Duodenal mucosa (tissue), 2 donors: ENCODE measurements around the gene UBE2Q2.
A peak's percentile ranks its signal among the peaks of the same experiment; 100 is the strongest.

Experiments
- H3K27ac ChIP-seq: one replicate; pipeline ENCODE4 v1.7.0; 2013; ENCODE audit warnings: low read depth, low read length
- H3K27me3 ChIP-seq, 2 donors: one replicate each; pipeline ENCODE4 v1.7.0; 2013; ENCODE audit warnings: low read length in 2 of 2, control low read depth in 1 of 2; ENCODE audit not compliant: insufficient read depth in 2 of 2, control insufficient read depth in 1 of 2
- H3K36me3 ChIP-seq, 2 donors: one replicate each; pipeline ENCODE4 v1.7.0; 2013; ENCODE audit warnings: low read length in 2 of 2, control low read depth in 1 of 2; ENCODE audit not compliant: insufficient read depth in 2 of 2, control insufficient read depth in 1 of 2
- H3K4me1 ChIP-seq, 2 donors: one replicate each; pipeline ENCODE4 v1.7.0; 2013; ENCODE audit warnings: low read length in 2 of 2, control low read depth in 1 of 2; ENCODE audit not compliant: insufficient read depth in 2 of 2, control insufficient read depth in 1 of 2
- H3K4me3 ChIP-seq, 2 donors: one replicate each; pipeline ENCODE4 v1.7.0; 2013; ENCODE audit warnings: low read length in 2 of 2, low read depth in 1 of 2
- H3K9ac ChIP-seq, 2 donors: one replicate each; pipeline ENCODE4 v1.7.0; 2013; ENCODE audit warnings: low read length in 2 of 2, low read depth in 1 of 2
- H3K9me3 ChIP-seq, 2 donors: one replicate each; pipeline ENCODE4 v1.7.0; 2013; ENCODE audit warnings: low read length in 2 of 2, control low read depth in 1 of 2; ENCODE audit not compliant: control insufficient read depth in 1 of 2

Gene UBE2Q2

DNA sequence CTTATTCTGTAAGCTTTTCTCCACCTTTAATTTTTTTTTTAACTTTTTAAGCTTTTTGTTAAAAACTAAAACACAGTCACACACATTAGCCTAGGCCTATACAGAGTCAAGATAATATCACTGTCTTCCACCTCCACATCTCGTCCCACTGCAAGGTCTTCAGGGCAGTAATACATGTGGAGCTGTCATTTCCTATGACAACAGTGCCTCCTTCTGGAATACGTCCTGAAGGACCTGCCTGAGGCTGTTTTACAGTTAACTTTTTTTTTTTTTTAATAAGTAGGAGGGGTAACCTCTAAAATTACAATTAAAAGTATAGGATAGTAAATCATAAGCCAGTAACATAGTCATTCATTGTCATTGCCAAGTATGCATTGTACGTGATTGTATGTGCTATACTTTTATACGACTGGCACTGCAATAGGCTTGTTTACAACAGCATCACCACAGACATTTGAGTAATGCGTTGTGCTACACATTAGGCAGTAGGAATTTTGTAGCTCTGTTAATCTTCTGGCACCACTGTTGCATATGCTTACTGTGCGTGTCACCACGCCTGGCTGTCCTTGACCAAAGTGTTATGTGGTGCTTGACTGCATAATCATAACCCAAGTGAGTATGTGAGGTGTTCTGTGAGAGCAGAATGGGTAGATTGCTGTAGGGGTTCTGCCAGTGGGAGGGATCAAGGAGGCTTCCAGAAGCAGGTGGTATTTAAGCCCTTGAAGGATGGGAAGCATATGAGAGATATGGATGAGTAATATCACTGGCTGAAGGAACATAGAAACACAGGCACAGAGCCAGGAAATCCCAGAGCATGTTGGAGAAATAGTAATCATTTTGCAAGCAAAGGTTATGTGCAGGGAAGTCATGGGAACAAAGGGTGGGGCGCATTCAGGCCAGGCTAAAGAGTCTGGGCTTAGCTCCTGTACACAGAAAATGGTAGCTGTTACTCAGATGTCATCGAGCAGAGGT is 78.8 kb downstream of the UBE2Q2 start:
- Histone ChIP-seq H3K27ac (no peak overlapping the region), H3K9ac (no peak overlapping the region), H3K36me3 (peaks cover 11 to 42% of the 10 kb centered on the region in 2 donors), H3K27me3 (no peaks in the 10 kb centered on the region), H3K4me1 (peaks cover 11 to 13% of the 10 kb centered on the region in 2 donors), H3K4me3 (peak overlapping the region in 1 of 2 donors; percentile 5), H3K9me3 (no peaks in the 10 kb centered on the region)

DNA sequence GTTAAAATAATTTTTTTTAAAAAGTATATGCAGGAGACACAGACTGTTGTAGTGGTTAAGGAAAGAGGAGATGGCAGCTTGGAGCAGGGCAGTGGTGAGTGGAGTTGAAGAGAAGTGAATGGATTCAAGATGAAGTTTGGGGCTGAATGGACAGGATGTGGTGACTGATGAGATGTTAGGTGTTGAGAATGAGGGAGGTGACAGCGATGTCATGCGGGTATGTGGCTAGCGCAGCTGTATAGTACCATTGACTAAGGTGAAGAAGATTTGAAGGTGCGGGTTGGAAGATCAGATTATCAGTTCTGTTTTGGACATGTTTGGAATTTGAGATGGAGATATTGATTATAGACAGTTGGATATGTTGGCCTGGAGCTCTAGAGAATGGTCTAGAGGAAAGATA is 80.5 kb downstream of the UBE2Q2 start:
- H3K4me3 ChIP-seq, result no peak overlapping the region
- no peak overlapping the region for H3K27ac ChIP-seq
- peaks cover under 1 to 36% of the 10 kb centered on the region in 2 donors for H3K36me3 ChIP-seq

DNA sequence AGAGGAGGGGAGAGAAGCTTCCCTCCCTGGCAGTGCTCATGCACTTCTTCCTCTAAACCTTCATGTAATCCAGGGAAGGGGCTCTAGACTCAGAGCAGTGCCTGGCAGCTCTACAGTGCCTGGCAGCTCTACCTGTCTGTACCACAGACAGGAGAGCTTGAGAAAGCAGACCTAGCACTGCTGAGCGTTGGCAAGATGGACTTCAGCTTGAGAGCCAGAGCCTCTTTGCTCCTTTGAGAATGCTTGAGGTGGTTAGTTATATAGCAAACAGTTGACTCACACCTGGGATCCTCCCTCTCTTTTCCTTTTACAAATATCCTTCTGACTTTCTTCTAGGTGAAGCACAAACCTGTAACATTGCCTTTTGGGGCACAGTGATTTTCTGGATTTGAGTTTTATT is 81.3 kb downstream of the UBE2Q2 start:
- no peak overlapping the region for H3K4me3 ChIP-seq
- H3K9ac ChIP-seq, result no peak overlapping the region
- H3K4me1 ChIP-seq, result peaks cover 11 to 13% of the 10 kb centered on the region in 2 donors
- H3K36me3 ChIP-seq, result peaks cover 0 to 28% of the 10 kb centered on the region in 2 donors
- no peaks in the 10 kb centered on the region for H3K9me3 ChIP-seq
- H3K27ac ChIP-seq, result no peak overlapping the region
- H3K27me3 ChIP-seq, result no peaks in the 10 kb centered on the region

More for the DNA sequence above, 80.5 kb downstream of the UBE2Q2 start:
- no peaks in the 10 kb centered on the region for H3K27me3 ChIP-seq
- no peaks in the 10 kb centered on the region for H3K9me3 ChIP-seq
- H3K9ac ChIP-seq, result no peak overlapping the region
- peaks cover 11 to 13% of the 10 kb centered on the region in 2 donors for H3K4me1 ChIP-seq

DNA sequence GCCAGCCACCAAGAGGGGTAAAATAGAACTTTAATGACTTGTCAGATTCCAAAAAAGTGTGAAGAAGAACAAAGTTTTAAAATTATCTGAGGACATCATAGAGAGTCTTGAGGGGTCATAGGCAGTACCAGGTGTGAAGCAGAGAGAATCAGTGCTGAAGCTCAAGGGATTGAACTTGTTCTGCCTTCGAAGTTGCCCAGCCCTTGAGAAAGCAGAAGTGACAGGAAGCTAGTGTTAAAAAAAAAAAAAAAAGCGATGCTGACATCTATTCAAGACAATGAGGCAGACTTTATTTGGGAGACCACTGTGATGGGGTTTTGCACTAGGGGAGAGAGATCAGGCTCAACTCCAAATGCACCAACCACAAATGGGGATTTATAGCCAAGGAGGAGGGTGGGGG is 82.2 kb downstream of the UBE2Q2 start:
- Histone ChIP-seq H3K4me1 (peaks cover 11 to 13% of the 10 kb centered on the region in 2 donors), H3K36me3 (peaks cover 3 to 28% of the 10 kb centered on the region in 2 donors), H3K27ac (no peak overlapping the region)

DNA sequence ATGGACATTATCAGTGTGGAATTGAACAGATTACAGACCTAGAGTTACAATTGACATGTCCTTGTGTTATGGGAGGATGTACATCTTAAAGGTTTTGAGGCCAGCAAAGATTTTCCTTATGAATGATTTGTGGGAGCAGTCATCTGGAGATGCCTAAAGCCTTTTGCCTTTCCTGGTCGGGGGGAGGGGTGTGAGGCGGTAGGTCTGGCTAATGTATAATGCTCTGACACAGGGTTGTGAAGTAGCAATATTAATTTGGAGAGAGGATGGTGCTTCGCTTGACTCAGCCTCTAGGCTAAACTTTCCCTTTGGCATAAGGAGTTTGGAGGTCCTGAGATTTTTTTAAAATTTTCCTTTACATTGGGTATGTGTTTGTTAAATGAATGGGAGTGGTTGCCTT is 83.7 kb downstream of the UBE2Q2 start:
- Histone ChIP-seq H3K9ac (no peak overlapping the region), H3K9me3 (no peaks in the 10 kb centered on the region), H3K27ac (no peak overlapping the region), H3K4me1 (peaks cover 9 to 10% of the 10 kb centered on the region in 2 donors), H3K36me3 (peaks cover 6 to 34% of the 10 kb centered on the region in 2 donors), H3K27me3 (no peaks in the 10 kb centered on the region), H3K4me3 (no peak overlapping the region)

More for the DNA sequence above, 82.2 kb downstream of the UBE2Q2 start:
- H3K4me3 ChIP-seq, result no peak overlapping the region
- H3K9ac ChIP-seq, result no peak overlapping the region
- no peaks in the 10 kb centered on the region for H3K9me3 ChIP-seq
- H3K27me3 ChIP-seq, result no peaks in the 10 kb centered on the region

DNA sequence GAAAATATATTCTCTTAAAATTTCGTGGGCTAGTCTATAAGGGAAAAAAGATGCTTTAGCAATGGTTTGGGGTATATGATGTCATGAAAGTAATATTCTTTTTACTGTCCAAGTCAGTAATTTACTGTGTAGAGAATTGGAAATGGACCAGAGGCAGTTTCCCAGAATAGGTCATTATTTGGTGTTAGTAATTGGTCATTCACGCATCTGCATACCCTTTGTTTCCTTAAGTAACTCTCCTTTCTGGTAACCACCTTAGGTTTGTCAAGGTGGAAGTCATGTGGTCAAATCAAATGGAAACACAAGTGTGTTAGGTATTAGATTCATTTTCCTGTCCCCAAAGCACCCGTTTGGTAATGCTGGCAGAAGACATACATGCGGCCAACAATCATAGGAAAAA is 84.4 kb downstream of the UBE2Q2 start:
- Histone ChIP-seq H3K27me3 (no peaks in the 10 kb centered on the region), H3K4me3 (no peak overlapping the region), H3K9ac (no peak overlapping the region), H3K4me1 (peaks cover 2 to 4% of the 10 kb centered on the region in 2 donors), H3K9me3 (no peaks in the 10 kb centered on the region), H3K27ac (no peak overlapping the region), H3K36me3 (peaks cover 9 to 38% of the 10 kb centered on the region in 2 donors)

DNA sequence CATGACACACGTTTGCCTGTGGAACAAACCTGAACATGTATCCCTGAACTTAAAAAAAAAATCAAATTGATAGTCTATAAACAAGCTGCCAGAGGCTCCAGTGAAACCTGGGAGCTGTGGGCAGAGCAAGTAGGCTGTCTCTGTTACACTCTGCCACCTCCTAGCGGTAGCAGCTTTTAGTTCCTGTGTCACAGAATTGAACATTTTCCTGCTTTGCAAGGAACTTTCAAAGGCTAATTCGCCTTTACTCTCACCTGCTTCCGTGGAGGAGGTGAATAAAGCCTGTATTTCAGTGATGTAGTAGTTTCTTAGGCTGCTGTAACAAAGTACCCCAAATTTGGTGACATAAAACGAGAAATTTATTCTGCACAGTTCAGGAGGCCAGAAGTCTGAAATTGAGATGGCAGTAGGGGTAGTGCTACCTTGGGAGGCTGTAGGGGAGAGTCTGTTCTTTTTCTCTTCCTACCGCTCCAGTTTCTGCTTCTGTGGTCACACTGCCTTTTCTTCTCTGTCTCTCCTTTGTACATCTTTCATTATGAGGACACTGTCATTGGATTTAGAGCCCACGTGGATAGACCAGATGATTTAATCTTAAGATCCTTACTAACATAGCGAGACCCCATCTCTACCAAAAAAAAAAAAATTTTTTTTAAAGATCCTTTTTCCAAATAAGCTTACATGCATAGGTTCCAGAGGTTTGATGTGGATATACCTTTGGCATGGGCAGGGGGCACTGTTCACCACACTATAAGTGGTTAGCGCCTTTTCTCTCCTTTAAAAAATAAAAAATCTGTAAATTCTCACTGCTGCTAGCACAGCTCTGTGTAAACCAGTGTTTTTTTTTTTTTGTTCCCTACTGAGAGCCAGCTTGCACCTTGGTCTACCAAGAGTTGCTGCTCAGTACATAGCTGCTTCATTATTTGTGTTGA is 85.7 kb downstream of the UBE2Q2 start:
- H3K4me1 ChIP-seq, result no peaks in the 10 kb centered on the region
- H3K27ac ChIP-seq, result no peak overlapping the region
- no peaks in the 10 kb centered on the region for H3K9me3 ChIP-seq
- H3K27me3 ChIP-seq, result no peaks in the 10 kb centered on the region
- no peak overlapping the region for H3K4me3 ChIP-seq
- no peak overlapping the region for H3K9ac ChIP-seq
- H3K36me3 ChIP-seq, result peaks cover 14 to 41% of the 10 kb centered on the region in 2 donors

DNA sequence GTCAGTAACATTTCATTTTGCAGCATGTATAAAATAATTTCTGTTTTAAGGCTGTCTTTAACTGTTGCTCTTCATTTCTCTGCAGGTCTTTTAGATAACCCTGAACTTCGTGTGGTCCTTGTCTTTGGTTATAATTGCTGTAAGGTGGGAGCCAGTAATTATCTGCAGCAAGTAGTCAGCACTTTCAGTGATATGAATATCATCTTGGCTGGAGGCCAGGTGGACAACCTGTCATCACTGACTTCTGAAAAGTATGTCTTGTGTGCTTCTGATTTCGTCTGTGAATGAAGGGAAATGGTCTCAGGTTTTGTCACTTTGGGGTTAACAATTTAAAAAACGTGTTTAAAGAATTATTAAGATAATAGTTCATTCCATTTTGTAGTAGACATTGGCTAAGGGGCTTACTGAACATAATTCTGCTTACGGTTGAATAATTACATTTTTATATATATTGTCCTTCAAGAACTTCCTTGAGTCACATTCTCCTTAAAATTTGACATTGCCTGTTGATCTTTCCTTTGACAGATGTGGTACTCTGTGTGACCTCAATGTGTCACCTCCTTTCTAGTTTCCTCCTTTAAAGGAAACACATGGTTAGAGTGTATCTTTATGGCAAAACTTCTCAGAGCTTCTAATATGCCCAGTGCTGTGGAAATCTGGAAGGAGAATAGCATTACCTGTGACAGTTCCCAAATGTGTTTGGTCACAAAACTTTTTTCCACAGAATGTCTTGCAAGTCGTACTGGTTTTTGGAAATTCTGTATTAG is 86.7 kb downstream of the UBE2Q2 start:
- no peak overlapping the region for H3K4me3 ChIP-seq
- no peaks in the 10 kb centered on the region for H3K27me3 ChIP-seq
- no peak overlapping the region for H3K27ac ChIP-seq
- H3K9ac ChIP-seq, result no peak overlapping the region
- H3K36me3 ChIP-seq, result peaks cover 14 to 41% of the 10 kb centered on the region in 2 donors
- no peaks in the 10 kb centered on the region for H3K9me3 ChIP-seq
- no peaks in the 10 kb centered on the region for H3K4me1 ChIP-seq

DNA sequence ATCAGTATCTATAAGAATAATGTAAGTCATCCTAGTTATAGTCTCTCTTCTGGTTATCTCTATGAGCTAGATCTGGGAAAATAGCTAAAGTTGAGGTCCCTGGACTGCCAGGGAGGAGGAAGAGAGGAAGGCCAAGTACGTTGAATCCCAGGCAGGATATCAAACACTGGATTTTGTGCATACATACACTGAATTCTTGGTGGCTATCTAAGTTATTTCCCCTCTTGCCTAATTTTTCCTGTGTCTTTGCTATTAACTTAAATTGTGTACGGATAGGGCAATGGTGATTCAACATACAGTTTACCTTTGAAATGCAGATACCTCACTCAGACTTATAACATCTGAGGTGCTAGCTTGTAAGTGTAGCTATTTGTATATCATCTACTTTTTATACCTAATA is 87.6 kb downstream of the UBE2Q2 start:
- H3K27ac ChIP-seq, result no peak overlapping the region
- H3K4me3 ChIP-seq, result no peak overlapping the region
- no peak overlapping the region for H3K9ac ChIP-seq
- H3K36me3 ChIP-seq, result peaks cover 17 to 38% of the 10 kb centered on the region in 2 donors
- H3K9me3 ChIP-seq, result no peaks in the 10 kb centered on the region
- no peaks in the 10 kb centered on the region for H3K27me3 ChIP-seq
- H3K4me1 ChIP-seq, result no peaks in the 10 kb centered on the region
